ENCODE results near the gene VAV3.

VAV3 gene

GRCh38 chr1:107974090-107974489 lies 9.1 kb upstream of the VAV3 start:
- FAIRE-seq (no peak), DNase-seq (ENCODE audit: insufficient read length, low spot score) (no peak)

DNA sequence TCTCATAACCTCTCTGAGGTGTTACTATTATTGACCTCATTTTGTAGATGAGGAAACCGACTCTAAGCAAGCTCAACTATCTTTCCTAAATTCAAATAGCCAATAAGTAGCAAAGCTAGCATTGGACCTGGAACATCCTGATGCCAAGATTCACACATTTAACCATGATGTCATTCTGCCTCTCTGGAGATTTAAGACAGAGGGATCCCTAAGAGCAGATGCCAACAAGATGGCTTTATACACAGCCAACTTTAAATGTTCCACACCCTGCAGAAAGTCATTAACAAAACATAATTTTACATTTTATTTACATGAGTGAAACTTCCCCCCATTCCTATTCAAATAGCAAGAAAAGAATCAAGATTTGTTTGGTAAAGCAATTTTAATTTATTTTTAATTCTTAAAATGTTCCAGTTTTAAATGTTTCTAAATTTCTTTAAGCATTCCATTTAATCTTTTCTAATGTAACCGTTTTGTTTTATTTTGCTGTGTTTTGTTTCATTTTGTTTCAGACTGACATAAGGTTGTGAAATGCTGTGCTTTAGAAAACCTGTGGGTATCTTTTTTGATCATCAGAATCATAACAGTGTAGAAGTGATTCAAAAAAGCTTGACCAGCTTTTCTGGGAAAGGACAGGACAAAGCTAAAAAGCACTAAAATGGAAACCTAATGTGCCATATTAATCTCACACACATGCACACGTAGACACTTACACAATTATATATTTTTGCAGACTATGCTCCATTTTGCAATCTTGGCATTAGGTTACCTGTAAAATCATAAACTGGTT lies 7.6 kb upstream of the VAV3 start:
- no peak for DNase-seq (ENCODE audit: insufficient read length, low spot score)
- FAIRE-seq = no peak

GRCh38 chr1:107966550-107966949 lies 1.6 kb upstream of the VAV3 start:
- no peak for FAIRE-seq

GRCh38 chr1:107964336-107965109 lies 457 bp downstream of the VAV3 start:
- FAIRE-seq = no peak
- DNase-seq (ENCODE audit: insufficient read length, low spot score) = peak; percentile 32

More at GRCh38 chr1:107966550-107966949, 1.6 kb upstream of the VAV3 start:
- DNase-seq (ENCODE audit: insufficient read length, low spot score) = no peak

DNA sequence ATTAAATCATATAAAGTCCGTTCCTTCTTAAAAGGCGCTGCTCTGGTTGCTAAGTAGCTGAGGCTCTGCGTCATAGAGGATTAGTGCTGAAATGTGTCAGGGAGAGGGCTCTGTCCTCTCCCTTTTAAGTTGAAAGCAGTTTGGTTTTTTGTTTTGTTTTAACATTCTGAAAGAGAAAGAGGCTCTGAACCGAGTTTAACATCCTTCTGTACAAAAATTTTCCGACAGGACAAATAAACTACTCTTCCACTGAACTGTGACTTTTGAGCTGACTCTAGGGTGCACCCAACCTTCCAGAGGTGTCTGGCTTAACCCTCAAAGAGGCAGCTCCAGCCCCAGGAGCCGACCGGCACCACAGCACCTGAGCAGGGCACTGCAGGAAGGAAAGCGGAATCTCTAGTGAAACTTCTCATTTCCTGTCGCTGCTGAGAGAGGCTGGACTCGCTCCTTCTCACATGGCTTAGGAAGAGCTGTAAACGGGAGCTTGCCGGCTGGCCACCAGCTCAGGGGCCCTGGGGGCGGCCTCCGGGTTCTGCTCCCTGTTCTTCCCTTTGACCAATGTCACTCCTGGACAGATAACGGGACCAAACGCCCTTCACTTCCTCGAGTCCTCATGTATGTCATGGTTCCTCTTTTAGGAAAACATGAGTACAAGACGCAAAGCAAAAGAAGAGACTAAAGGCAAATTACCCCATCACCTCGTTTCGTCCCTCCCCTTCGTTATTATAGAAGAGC lies 1.2 kb downstream of the VAV3 start:
- peak; percentile 53 for FAIRE-seq
- DNase-seq (ENCODE audit: insufficient read length, low spot score) = peak; percentile 60

- FAIRE-seq (no peak), DNase-seq (ENCODE audit: insufficient read length, low spot score) (no peak)
Observed at GRCh38 chr1:107963008-107963407, 2.0 kb downstream of the VAV3 start.

DNA sequence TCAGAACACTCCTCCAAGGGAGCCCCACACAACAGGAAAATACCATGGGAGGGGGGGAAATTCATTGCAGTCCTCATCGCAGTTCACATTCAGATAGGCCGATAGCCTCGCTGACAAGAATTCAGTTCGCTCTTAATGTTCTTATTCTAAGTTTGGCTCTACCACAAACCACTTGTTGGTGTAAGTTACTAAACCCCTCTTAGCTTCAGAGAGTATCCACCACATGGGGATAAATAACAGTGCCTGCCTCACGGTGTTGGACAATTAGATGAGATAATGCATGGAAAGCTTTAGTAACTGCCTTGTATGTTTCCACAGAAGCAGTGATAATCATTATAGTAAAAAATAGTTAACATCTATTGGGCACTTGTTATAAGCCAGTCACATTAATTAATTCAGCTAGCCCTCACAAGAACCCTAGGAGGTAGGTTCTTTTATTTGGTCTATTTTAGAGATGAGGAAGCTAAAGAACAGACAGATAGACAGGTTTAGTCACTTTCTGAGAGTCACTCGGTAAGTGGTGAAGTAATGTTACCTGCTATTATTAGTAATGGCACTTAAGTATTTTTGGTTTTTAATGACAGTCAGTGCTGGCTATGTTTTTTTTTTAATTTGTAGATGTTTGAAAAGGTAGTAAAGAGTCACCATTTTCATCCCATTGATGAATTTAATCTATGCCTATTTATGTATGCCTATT lies 10.1 kb downstream of the VAV3 start:
- DNase-seq (ENCODE audit: insufficient read length, low spot score) (no peak), FAIRE-seq (no peak)

- DNase-seq (ENCODE audit: insufficient read length, low spot score) (no peak), FAIRE-seq (no peak)
Observed at GRCh38 chr1:107954126-107954525, 10.9 kb downstream of the VAV3 start.

DNA sequence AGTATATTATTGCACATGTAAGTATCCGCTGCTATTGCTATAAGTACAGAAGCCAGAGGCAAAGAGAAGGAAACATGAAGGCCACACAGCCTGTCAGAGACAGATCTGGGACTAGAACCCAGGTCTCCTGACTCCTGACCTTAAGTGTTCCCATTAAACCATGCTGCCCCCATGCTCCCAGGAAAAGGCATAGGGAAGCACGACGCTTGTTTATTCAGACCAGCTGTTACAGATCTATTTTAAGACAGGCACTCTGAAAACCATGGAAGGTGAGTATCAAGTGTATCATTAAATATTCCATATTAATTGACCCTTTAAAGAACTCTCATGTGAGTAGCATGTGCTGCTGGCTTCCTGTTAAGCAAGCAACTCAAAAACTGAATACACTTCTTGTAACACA lies 11.4 kb downstream of the VAV3 start:
- FAIRE-seq (no peak), DNase-seq (ENCODE audit: insufficient read length, low spot score) (no peak)

DNA sequence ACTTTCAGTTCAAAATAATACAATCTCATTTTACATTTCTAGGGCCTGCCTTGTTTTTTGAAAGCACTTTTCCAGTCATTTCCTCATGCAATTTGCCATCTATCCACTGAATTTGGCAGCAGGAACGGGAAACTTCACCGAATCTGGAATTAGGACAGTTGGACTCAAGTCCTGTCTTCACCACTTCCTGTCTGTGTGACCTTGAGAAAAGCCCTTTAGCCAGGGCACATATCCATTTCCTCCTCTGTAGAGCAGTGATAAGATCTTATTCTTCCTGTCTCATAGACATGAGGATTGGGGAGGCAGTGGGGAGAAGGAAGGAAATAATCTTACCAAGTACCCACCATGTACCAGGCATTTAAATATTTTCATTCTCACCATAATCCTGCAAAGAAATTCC lies 12.0 kb downstream of the VAV3 start:
- FAIRE-seq (no peak), DNase-seq (ENCODE audit: insufficient read length, low spot score) (no peak)

DNA sequence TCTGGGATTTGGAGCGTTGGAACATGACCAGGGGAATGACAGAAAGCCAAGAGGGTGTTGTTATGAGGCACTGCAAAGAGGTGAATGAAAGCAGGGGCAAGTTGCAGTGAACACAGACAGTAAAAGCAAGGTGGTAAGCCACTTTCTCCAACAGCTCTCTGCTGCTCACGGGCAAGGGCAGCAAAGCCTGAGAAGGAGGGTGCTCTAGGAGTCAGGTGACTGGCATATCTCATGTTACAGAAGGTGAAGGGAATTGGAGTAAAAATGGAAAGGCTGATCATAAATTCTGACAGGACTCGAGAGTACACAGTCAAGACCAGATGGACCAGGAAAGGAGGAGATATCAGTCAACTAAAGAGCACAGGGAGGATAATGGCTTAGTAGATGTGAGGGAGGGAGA lies 14.5 kb downstream of the VAV3 start:
- FAIRE-seq (no peak), DNase-seq (ENCODE audit: insufficient read length, low spot score) (no peak)

GRCh38 chr1:107949467-107950253 lies 15.3 kb downstream of the VAV3 start:
- DNase-seq (ENCODE audit: insufficient read length, low spot score) = no peak
- FAIRE-seq = no peak

DNA sequence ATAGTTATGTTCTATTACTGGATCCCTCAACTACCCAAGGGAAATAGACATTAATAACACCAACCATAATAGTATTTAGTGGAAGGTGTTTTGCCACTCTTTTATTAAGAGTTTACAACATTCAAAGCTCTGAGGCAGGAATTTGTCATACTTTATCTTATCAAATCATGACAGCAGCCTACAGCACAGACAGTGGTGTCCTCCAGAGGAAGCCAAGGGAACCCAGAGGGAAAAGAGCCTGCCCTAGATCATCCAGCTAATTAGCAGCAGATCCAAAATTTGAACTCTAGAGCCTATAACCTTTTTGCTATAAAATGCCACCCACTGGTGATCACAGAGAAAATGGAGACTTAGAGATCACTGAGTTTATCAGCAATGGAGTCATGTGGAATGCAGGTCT lies 18.2 kb downstream of the VAV3 start:
- DNase-seq (ENCODE audit: insufficient read length, low spot score) (no peak), FAIRE-seq (no peak)

GRCh38 chr1:107943694-107944093 lies 21.3 kb downstream of the VAV3 start:
- DNase-seq (ENCODE audit: insufficient read length, low spot score) (no peak), FAIRE-seq (no peak)

- DNase-seq (ENCODE audit: insufficient read length, low spot score) = no peak
- FAIRE-seq = no peak
Observed at GRCh38 chr1:107942814-107943213, 22.2 kb downstream of the VAV3 start.

- DNase-seq (ENCODE audit: insufficient read length, low spot score) = no peak
- no peak for FAIRE-seq
Observed at GRCh38 chr1:107941531-107941930, 23.4 kb downstream of the VAV3 start.

DNA sequence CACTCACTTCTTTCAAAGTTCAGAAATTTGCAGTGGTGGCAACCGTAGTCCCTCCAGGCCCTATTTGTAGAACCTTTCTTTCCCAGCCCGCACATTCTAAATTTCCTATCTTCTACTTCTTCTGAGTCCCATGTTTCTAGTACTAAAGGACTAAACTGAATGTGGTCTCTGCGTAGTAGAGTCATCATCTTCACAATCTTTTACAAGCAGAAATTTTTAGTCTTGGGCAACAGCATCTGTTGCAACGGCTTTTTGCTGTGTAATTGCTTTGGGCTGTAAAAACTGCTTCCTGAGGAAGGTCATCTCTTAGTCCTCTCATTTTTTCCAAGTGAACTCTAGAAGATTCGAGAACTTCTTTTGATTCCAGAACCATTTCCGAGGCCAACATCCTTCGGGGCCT lies 23.9 kb downstream of the VAV3 start:
- no peak for FAIRE-seq
- DNase-seq (ENCODE audit: insufficient read length, low spot score) = no peak

DNA sequence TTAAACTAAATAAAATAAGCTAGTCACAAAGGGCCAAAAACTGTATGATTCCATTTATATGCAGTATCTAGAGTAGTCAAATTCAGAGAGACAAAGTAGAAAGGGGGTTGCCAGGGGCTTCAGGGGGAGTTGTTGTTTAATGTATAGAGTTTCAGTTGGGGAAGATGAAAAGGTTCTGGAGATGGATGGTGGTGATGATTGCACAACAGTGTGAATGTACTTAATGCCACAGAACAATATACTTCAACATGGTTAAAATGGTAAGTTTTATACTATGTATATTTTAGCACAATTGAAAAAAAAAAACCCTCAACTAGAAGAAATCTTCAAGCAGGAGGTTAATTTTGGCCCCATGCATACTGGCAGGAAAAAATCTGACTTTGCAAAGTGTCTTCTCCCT lies 24.3 kb downstream of the VAV3 start:
- no peak for FAIRE-seq
- DNase-seq (ENCODE audit: insufficient read length, low spot score) = no peak

GRCh38 chr1:107940017-107940577 lies 24.9 kb downstream of the VAV3 start:
- DNase-seq (ENCODE audit: insufficient read length, low spot score) (no peak), FAIRE-seq (no peak)

GRCh38 chr1:107939256-107939655 lies 25.7 kb downstream of the VAV3 start:
- DNase-seq (ENCODE audit: insufficient read length, low spot score) (no peak), FAIRE-seq (no peak)
